ENCODE results near the gene RYK.

RYK gene

DNA sequence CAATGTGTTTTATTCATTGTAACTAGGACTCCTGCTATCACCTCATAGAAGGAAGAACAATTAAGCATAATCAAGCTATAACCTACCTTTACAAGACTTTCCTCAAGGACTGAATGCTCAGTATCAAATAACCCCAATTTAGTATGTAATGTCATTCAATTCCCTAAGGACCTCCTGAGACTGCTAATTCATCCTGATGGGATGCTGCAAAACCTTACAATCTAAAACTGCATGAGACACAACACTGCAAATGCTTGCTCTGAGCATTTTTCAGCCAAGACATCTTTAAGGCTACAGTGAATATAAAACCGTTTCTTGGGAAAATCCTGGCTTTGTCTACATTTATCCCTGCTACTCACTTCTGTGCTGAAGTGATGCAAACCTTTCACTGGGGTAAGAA, 69.9 kb downstream of the RYK start:
- no peak for DNase-seq
- intact Hi-C loops (cut with DNase I), result no loop called here

DNA sequence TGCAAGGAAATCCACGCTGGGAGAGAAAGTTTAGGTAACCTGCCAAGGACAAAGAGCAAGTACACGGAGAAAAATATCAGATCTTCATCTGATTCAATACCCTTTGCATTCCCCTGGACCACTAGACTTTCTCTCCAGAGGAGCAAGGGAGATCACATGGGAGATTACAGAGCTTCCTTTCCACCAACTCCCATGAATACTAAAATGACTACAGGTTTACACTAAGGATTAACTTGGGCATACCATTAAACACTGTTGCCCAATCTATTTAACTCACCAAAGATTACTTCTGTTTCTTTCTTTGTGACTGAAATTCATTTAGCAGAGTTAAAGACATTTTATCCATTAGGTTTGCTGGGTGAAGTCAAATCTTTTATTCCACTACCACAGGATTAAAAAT, 71.2 kb downstream of the RYK start:
- intact Hi-C loops (cut with DNase I), result no loop called here
- DNase-seq, result no peak

DNA sequence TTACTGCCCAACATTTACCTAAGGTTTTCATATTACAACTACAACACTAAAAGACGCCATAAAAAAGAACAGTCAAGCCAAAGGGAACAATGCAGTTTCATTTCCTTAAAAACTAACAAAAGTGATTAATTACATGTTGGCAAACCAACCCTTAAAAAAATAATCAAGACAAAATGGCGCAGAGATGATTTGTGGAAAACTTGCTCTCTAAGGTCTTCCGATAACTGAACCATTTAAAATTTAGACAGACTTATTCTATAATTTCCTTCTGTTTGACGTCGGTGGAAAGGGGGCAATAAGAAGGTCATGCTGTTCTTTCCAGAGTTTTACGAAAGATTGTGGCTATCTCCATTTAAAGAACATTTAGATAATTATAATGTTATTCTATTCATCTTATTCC, 87.6 kb downstream of the RYK start:
- intact Hi-C loops (cut with DNase I), result no loop called here
- no peak for DNase-seq

DNA sequence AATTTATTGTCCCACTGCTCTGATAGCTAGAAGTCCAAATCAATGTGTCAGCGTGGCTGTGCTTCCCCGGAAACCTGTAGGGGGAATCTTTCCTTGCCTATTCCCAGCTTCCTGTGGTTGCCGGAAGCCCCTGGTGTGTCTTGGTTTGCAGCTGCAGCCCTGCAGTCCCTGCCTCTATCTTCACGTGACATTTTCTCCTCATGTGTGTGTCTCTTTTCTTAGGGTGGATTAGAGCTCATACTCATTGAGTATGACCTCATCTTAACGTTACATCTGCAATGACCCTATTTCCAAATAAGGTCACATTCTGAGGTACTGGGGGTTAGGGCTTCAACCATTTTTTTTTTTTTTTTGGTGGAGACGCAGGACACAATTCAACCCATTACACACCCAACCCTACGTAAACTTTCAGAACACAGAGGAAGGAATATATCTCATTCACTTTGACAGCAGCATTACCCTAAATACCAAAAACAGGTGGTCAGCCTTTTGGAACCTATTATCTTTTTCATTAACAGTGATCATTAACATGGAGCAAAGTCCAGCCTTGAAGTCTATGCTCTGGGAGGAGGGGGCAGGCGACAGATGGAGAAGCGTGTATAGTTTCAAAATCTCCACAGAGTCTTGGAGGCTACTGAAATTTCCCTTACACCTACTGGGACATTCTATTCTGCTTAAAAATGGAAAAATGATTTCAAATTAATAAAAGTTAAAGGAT, 88.6 kb downstream of the RYK start:
- DNase-seq, result no peak
- intact Hi-C loops (cut with DNase I), result no loop called here

DNA sequence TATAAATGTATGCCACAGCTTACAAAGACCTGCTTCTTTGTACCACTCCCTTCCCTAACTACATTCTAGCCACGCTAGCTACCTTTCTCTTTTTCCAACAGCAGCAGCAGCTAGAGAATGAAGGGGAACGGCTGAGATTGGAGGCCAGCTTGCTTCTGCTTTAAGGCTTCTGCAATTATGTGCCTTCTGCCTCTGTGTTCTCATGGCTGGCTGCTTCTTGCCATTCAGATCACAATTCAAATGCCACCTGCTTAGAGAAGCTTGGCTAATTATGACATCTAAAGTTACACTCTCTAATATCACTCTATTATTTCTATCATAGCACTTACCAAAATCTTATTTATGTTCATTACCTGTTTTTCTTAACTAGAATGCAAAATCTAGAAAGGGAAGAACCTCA, 95.2 kb downstream of the RYK start:
- intact Hi-C loops (cut with DNase I), result no loop called here

DNA sequence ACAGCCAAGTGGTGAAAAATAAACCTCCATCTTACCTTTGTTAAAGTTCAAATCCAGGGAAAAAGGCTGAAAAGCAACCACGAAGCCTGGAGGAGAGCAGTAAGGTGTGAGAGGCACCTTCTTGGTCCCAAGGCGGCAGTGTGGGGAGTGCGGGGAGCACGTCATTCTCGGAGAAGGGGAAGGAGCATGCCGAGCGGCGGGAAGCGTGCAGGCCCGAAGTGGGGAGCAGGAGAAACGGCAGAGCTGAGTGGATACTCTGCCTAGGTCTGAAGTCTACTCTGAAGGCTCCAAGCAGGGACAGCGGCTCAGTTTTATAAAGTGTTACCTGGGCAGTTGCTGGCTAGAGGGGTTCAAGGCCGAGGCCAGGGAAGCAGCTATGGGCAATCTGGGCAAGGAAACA, 96.9 kb downstream of the RYK start:
- intact Hi-C loops (cut with DNase I), result no loop called here

More for the DNA sequence above, 95.2 kb downstream of the RYK start:
- no peak for DNase-seq

DNA sequence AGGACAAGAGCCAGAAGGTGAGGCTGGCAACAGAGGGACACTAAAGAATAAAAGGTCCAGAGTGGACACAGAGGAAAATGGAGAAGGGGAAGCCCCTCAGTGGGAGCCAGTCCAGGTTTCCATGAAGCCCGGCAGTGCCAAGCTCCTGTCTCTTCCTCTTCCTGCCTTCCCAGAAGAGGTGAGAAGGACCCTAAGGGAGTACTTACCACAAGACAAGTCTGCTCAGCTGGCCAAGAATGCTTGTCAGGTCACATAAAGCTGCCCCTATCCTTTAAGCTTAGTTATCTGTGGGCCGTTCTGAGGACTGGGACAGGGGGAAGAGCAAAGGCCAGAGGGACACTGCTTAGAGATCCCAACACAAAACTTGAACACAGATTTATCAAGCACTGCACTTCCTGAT, 100.2 kb downstream of the RYK start:
- DNase-seq, result no peak
- intact Hi-C loops (cut with DNase I), result no loop called here

More for the DNA sequence above, 96.9 kb downstream of the RYK start:
- no peak for DNase-seq

DNA sequence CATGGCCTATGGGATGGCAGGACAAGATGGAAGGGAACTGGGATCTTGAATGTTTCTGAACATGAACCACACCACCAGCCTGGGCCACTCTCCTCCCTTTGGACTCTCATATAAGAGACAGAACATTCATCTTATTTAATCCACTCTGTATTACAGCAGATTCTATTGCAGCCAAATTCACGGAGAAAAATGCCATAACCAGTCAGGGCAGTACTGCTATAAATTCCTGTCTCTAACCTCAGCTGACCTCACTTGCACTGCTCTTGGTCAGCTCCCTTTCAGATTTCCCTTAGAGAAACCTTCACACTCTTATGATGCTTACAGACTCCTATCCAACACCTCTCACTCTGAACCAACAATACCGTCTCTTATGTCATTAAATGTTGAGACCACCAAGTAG, 101.4 kb downstream of the RYK start:
- intact Hi-C loops (cut with DNase I), result no loop called here
- DNase-seq, result no peak

DNA sequence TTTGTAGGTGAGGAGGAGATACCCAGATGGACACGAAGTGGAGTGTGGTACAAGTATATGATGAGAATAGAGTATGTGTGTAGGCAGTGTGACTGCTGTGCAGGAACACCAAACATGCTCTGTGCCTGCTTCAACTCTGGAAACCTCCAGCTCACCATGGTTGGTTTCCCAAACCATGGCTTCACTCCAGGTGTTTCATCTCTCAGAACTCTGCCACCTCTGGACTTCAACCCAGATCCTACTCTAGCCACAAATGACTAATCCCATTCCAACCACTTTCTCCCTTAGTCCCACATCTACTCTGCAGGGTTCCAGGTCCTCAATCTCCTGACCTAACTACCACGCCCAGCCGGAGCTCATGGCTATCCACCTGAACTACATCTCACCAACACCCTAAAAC, 102.1 kb downstream of the RYK start:
- intact Hi-C loops (cut with DNase I), result no loop called here
- no peak for DNase-seq

DNA sequence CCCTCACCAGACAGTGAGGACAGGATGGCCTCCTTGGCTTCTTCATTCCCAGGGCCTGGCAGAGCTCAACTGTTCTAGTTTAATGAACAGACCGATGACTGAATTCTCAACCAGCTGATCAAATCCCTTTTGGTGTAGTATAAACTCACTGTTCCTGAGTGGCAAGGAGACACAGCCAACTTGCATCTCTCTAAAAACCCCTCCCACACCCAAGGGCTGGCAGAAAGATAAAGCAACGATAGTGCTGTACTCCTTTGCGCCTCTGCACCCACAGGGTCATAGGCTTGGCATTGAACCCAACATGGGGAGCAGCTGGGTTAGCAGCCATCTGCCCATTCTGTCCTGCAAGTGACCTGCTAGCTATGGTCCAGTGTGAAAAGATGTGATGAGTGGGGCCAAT, 103.2 kb downstream of the RYK start:
- intact Hi-C loops (cut with DNase I), result no loop called here
- peak in 11 of 42 donors; percentile 6 to 69 (median 34) for DNase-seq

DNA sequence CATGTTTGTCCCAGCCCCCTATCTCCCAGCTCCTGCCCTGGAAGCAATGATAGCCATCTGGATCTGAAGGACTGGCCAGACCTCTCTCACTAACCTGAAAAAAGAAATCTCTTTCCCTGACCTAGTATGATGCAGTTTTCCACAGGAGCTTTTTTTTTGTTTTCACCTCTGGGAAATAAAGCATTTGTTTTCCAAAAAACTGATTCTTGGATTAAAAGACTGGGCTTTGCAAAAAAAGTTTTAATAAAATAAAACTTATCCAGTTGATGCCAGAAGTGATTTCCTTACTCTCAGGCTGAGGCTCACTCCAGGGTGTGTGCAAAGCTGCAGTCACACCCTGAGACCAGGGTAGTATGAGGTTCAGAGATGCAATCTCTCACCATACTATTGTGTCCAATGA, 104.0 kb downstream of the RYK start:
- intact Hi-C loops (cut with DNase I), result no loop called here
- no peak for DNase-seq

DNA sequence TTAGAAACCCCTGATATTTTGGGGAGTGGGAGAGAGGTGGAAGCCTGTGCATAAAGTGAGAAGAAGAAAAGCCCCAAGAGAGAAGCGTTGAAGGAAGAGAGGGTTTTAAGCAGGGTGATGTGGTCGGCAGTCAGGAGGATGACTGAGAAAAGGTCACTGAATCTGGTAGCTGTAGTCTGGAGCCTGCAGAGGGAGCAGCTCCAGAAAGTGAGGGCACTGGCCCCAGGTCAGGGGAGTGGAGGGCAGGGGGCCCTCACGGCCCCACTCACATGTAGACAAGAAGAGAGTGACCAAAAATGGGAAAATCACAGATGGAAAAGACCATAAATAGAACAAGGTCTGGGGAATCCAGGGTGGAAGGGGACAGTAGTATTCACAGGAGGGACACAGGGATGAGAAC, 105.5 kb downstream of the RYK start:
- DNase-seq, result no peak
- intact Hi-C loops (cut with DNase I), result no loop called here

DNA sequence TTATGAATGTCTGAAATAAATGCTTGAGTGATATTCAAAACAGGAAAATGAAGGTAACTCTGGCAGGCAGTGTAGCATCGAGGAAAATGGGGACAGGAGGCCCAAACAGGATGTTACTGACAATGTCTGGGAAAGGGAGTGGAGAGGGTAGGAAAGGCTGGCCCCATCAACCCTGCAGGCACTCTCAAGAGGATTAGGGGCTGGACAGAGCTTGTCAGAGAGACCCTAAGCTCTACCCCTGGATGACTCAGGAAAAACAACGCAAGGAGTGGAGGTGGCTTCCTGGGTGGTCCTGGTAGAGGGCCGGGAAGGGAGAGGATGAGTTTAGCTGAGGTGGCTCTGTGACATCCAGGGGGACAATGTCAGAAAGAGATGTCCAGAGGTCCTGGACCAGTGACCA, 106.0 kb downstream of the RYK start:
- intact Hi-C loops (cut with DNase I), result no loop called here
- no peak for DNase-seq

DNA sequence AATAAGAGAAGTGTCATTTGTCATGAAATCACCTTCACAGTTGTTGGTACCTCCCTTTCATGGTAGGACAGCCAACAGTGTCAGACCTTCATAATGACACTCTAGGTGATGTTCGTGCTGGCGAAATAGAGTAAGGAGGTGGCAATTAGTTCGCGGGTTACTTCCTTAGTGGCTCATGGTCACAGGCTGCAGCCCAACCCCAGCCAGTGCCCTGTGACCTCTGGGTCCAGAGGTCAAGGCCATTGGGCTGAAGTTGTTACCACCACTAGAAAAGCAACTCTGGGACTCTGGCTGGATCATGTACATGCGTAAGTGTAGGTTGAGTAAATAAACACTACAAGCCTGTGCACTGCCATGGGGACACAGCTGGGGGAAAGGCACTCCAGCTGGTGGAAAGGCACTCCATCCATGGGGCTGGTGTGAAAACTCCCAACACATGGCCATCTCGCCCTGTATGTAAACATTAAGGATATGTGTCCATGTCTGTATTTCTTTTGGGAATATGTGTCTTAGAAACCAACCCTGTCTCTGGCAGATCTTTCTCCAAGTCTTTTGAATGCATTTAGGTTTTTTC, 106.7 kb downstream of the RYK start:
- intact Hi-C loops (cut with DNase I), result no loop called here
- no peak for DNase-seq

DNA sequence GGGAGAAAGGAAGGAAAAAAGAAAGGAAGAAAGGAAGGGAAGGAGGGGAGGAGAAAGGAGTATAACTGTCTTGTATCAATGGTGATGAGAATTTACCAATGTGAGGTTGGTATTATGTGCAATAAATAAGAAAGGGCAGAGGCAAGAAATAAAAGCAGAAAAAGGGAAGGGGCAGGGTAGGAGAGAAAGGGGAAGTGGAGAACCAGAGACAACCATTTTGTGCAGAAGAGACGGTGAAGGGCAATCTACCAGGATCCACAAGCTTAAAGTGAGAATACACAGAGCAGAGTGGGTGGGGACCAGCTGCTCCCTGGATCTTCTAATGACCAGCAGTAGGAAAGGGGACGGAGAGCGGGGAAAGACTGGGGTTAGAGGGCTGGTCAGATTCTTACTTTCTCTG, 114.1 kb downstream of the RYK start:
- intact Hi-C loops (cut with DNase I), result no loop called here
- DNase-seq, result no peak

DNA sequence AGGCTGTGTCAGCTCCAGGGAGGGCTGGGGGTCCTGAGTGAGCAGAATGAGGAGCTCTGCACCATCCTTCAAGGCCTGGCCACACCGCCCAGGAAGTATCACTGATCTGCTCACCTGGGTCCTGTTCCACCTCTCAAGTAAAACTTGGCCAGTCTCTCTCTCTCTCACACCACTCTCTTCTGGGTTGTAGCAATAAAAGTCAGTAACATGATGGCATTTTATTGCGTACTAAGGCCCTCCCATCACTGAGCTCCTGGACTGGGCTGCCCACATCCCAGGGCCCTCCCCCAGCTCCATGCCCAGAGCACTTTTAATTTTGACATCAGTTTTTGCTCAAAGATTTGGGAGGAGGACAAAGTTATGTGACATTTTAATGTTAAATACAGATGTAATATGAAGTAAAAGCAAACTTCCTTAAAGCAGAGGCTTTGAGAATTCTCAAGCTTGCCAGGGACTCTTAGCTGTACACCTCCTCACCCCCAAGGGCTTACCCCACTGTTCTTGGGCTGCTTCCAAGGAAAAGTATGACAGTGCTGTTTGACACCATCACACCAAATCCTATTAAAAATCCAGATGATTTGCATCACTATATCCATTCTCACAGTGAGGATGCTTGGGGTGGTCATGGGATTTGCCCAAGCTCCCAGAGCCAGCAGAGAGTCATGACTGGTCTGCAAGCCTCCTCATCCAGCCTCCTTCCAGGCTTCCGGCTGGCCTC, 115.8 kb downstream of the RYK start:
- intact Hi-C loops (cut with DNase I), result no loop called here

DNA sequence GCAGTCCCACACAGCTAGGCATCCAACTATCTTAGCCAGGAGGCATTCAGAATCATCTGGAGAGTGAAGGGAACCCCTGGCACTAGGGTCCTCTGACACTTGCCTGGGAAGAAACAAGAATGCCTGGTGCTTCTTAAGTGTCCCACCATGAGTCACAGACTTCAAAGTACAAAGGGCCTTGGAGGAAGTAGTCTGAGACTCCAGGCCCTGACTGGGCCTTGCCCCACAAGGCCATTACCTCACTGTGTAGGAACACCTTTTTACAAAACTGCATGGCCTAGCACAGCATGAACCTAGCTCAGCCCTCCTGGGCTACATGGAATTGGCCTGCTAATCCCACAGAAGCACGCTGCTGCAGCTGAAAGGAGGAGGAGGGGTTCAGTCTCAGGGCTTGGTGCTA, 116.4 kb downstream of the RYK start:
- DNase-seq, result no peak
- intact Hi-C loops (cut with DNase I), result no loop called here

More for the DNA sequence above, 115.8 kb downstream of the RYK start:
- no peak for DNase-seq

DNA sequence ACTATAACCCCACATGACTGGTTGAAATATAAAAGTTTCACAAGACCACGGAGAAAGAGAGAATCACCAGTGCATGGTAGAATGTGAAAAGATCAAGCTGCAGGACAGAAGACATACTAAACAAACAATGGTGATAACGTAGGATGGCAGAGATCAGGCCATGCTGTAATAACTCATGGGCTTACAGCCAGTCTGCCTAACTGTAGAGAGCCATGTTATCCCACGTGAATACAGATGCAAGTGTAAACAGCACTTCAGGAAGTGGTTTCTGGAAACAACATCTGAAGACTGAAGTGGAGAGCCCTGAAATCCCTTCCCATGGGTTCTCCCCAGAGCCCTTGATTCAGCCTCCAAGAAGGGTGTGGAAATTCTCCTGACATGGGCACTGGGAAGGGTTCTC, 117.7 kb downstream of the RYK start:
- intact Hi-C loops (cut with DNase I), result no loop called here
- no peak for DNase-seq

DNA sequence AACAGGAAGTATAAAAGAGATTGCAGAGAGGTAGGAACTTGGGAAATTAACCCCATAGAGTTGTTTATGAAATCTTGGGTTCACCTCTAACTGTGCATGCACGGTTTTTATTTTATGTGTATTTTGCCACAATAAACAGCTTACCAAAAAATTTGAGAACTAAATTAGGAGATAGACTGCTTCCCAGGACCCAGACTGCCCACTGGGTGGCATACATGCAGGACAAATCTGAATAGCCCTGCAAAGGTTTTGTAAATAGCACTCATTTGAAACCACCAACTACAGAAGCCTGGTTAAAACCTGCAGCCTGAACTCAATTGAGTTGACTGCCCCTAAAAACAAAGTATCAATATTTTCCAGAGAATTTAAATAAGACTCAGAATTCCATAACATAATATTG, 124.5 kb downstream of the RYK start:
- intact Hi-C loops (cut with DNase I), result no loop called here
- no peak for DNase-seq

DNA sequence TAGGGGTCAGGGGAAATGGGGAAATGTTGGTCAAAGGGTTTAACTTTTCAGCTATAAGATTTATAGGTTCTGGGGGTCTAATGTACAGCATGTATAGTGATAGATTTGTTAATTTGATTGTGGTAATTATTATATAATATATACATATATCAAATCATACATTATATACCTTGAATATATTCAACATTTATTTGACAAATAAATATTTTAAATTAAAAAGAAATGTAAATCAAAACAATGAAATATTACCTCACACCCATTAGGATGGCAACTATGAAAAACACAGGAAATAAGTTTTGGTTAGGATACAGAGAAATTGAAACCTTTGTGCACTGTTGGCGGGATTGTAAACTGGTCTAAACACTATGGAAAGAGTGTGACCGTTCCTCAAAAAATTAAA, 135.9 kb downstream of the RYK start:
- intact Hi-C loops (cut with DNase I), result no loop called here
- no peak for DNase-seq

DNA sequence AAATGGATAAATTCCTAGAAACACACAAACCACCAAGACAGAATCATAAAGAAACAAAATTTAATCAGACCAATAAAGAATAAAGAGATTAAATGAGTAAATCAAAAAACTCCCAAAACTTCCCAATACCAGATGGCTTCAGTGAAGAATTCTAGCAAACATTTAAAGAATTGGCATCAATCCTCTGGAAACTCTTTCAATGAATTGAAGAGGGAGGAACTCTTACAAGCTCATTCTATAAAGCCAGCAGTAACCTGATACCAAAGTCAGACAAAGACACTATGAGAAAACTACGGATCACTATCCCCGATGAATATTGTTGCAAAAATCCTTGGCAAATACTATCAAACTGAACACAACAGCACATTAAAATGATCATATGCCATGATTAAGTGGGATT, 139.0 kb downstream of the RYK start:
- DNase-seq, result no peak
- intact Hi-C loops (cut with DNase I), result no loop called here
